ENCODE measurements around the gene TP53BP2.

- TF ChIP-seq, protein P1, sequence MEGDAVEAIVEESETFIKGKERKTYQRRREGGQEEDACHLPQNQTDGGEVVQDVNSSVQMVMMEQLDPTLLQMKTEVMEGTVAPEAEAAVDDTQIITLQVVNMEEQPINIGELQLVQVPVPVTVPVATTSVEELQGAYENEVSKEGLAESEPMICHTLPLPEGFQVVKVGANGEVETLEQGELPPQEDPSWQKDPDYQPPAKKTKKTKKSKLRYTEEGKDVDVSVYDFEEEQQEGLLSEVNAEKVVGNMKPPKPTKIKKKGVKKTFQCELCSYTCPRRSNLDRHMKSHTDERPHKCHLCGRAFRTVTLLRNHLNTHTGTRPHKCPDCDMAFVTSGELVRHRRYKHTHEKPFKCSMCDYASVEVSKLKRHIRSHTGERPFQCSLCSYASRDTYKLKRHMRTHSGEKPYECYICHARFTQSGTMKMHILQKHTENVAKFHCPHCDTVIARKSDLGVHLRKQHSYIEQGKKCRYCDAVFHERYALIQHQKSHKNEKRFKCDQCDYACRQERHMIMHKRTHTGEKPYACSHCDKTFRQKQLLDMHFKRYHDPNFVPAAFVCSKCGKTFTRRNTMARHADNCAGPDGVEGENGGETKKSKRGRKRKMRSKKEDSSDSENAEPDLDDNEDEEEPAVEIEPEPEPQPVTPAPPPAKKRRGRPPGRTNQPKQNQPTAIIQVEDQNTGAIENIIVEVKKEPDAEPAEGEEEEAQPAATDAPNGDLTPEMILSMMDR (IDR thresholded peaks at IDR 0.05), result no peak
- TF ChIP-seq POLR2A (IDR thresholded peaks at IDR 0.05), result no peak
Measured at GRCh38 chr1:223820971-223821370, 24.8 kb downstream of the TP53BP2 start.
